Mesenchymal stem cell (in vitro differentiated cells and primary cell): ENCODE measurements around the gene PAX7.

ENCODE experiments used
- DNase-seq: peaks from one replicate; pipeline ENCODE4 v3.0.0-alpha.2; 2013
- H2AFZ ChIP-seq: one replicate; pipeline ENCODE4 v1.6.1; 2013; ENCODE audit warnings: low read depth, mild to moderate bottlenecking, control low read depth, inconsistent platforms, low read length, moderate library complexity
- H2AK5ac ChIP-seq: 2 replicates; pipeline ENCODE4 v1.6.1; 2013; ENCODE audit warnings: low read length, moderate library complexity, mild to moderate bottlenecking, inconsistent platforms; ENCODE audit not compliant: severe bottlenecking
- H2BK120ac ChIP-seq: one replicate; pipeline ENCODE4 v1.6.1; 2013; ENCODE audit warnings: low read depth, mild to moderate bottlenecking, inconsistent platforms, low read length, moderate library complexity
- H2BK12ac ChIP-seq, 2 experiments: one replicate each; pipeline ENCODE4 v1.6.1; 2013; ENCODE audit warnings: inconsistent platforms in 2 of 2, low read length in 2 of 2, mild to moderate bottlenecking in 2 of 2, moderate library complexity in 2 of 2, control low read depth in 1 of 2
- H2BK15ac ChIP-seq: one replicate; pipeline ENCODE4 v1.6.1; 2013; ENCODE audit warnings: mild to moderate bottlenecking, low read depth, inconsistent platforms; ENCODE audit not compliant: poor library complexity, severe bottlenecking
- H2BK5ac ChIP-seq: 2 replicates; pipeline ENCODE4 v1.6.1; 2013; ENCODE audit warnings: low read depth, mild to moderate bottlenecking, low read length, control low read depth, inconsistent platforms; ENCODE audit not compliant: poor library complexity, severe bottlenecking
- H3K14ac ChIP-seq, 2 experiments: one replicate each; pipeline ENCODE4 v1.6.1; 2013; ENCODE audit warnings: inconsistent platforms in 2 of 2, low read length in 2 of 2, control low read depth in 1 of 2, mild to moderate bottlenecking in 1 of 2, moderate library complexity in 1 of 2
- H3K18ac ChIP-seq, 2 experiments: one replicate each; pipeline ENCODE4 v1.6.1; 2013; ENCODE audit warnings: inconsistent platforms in 2 of 2, low read length in 2 of 2, control low read depth in 1 of 2, low read depth in 1 of 2, mild to moderate bottlenecking in 1 of 2
- H3K23ac ChIP-seq, 2 experiments: one replicate each; pipeline ENCODE4 v1.6.1; 2013; ENCODE audit warnings: inconsistent platforms in 2 of 2, low read length in 2 of 2, mild to moderate bottlenecking in 2 of 2, moderate library complexity in 2 of 2, control low read depth in 1 of 2
- H3K27ac ChIP-seq: 2 replicates; pipeline ENCODE4 v1.5.1; 2013; ENCODE audit warnings: mild to moderate bottlenecking, moderate library complexity, low read length, control low read depth, inconsistent platforms; ENCODE audit not compliant: poor library complexity, severe bottlenecking
- H3K27me3 ChIP-seq, 2 experiments: 2 replicates each; pipeline versions ENCODE4 v1.6.1 to v1.7.0; 2013; ENCODE audit warnings: low read length in 2 of 2, mild to moderate bottlenecking in 2 of 2, moderate library complexity in 2 of 2, control low read depth in 1 of 2, inconsistent platforms in 1 of 2; ENCODE audit not compliant: control insufficient read depth in 1 of 2, insufficient read depth in 1 of 2
- H3K36me3 ChIP-seq, 2 experiments: 2 replicates each; pipeline versions ENCODE4 v1.6.1 to v1.7.0; 2013; ENCODE audit warnings: low read length in 2 of 2, control low read depth in 1 of 2, inconsistent platforms in 1 of 2, low read depth in 1 of 2, mild to moderate bottlenecking in 1 of 2; ENCODE audit not compliant: insufficient read depth in 2 of 2, control insufficient read depth in 1 of 2
- H3K4ac ChIP-seq, 2 experiments: one replicate each; pipeline ENCODE4 v1.6.1; 2013; ENCODE audit warnings: inconsistent platforms in 2 of 2, low read length in 2 of 2, mild to moderate bottlenecking in 2 of 2, moderate library complexity in 2 of 2, control low read depth in 1 of 2, low read depth in 1 of 2
- H3K4me1 ChIP-seq: 2 replicates; pipeline ENCODE4 v1.6.1; 2013; ENCODE audit warnings: low read depth, low read length, control low read depth; ENCODE audit not compliant: control insufficient read depth, insufficient read depth
- H3K4me2 ChIP-seq: 2 replicates; pipeline ENCODE4 v1.6.1; 2013; ENCODE audit warnings: low read length, mild to moderate bottlenecking, inconsistent platforms; ENCODE audit not compliant: poor library complexity, severe bottlenecking
- H3K4me3 ChIP-seq, 2 experiments: 2 replicates each; pipeline versions ENCODE4 v1.5.1 to v1.7.0; 2013; ENCODE audit warnings: low read length in 2 of 2, mild to moderate bottlenecking in 2 of 2, control low read depth in 1 of 2, low read depth in 1 of 2; ENCODE audit not compliant: insufficient read depth in 1 of 2
- H3K79me1 ChIP-seq: replicated peaks from 2 replicates; pipeline ENCODE4 v1.6.1; 2013; ENCODE audit warnings: mild to moderate bottlenecking, control low read depth, low read length, inconsistent platforms; ENCODE audit not compliant: poor library complexity, severe bottlenecking
- H3K9ac ChIP-seq: 2 replicates; pipeline ENCODE4 v1.7.0; 2013; ENCODE audit warnings: mild to moderate bottlenecking, low read length, moderate library complexity
- H3K9me3 ChIP-seq: 2 replicates; pipeline ENCODE4 v1.7.0; 2013; ENCODE audit warnings: mild to moderate bottlenecking, low read length; ENCODE audit not compliant: control insufficient read depth
- H4K8ac ChIP-seq: one replicate; pipeline ENCODE4 v1.6.1; 2013; ENCODE audit warnings: inconsistent platforms, mild to moderate bottlenecking, low read length, moderate library complexity
- H4K91ac ChIP-seq: one replicate; pipeline ENCODE4 v1.6.1; 2013; ENCODE audit warnings: mild to moderate bottlenecking, low read length, inconsistent platforms
- WGBS: methylation state at CpG from one replicate; pipeline ENCODE4 v1.1.7; 2013; ENCODE audit warnings: mixed read lengths; 5-methylcytosine and 5-hydroxymethylcytosine counted together

PAX7 gene

DNA sequence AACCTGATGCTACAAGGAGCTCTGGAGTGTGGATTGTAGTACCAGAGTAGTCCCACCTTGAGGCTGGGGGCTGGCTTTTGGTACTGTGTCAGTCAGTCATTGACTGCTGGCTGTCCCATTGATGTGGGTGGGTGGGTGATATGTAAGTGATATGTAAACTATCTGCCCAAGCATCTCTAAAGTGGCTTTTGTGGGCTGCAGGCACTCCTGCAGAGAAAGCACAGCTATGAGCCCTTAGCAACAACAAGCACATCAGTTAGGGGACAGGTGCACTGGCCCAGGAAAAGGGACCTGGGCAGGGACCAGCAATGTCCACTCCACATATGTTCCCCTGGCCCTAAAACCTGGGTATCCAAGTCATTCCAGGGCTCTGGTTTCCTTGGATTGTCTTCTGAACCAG is 118.9 kb downstream of the PAX7 start:
- Histone ChIP-seq H3K79me1 (no peaks in the 10 kb centered on the region), H2AK5ac (no peak overlapping the region), H3K9me3 (peaks cover 9% of the 10 kb centered on the region), H2BK120ac (no peak overlapping the region), H3K14ac (no peak overlapping the region), H2AFZ (no peak overlapping the region), H3K36me3 (no peaks in the 10 kb centered on the region), H3K4me3 (no peak overlapping the region), H3K4ac (no peak overlapping the region), H4K91ac (no peak overlapping the region), H3K9ac (no peak overlapping the region), H4K8ac (no peak overlapping the region), H2BK5ac (no peak overlapping the region), H3K4me1 (no peaks in the 10 kb centered on the region), H2BK12ac (no peak overlapping the region), H3K27ac (no peak overlapping the region), H3K4me2 (no peak overlapping the region), H3K18ac (no peak overlapping the region), H2BK15ac (no peak overlapping the region), H3K27me3 (peaks cover 0 to 6% of the 10 kb centered on the region in 2 experiments), H3K23ac (no peak overlapping the region)
- DNase-seq, result no peak

- H2BK15ac ChIP-seq, result no peak overlapping the region
- no peak overlapping the region for H4K8ac ChIP-seq
- no peak overlapping the region for H3K23ac ChIP-seq
- DNase-seq, result no peak
- H2AFZ ChIP-seq, result no peak overlapping the region
- H2AK5ac ChIP-seq, result no peak overlapping the region
- H4K91ac ChIP-seq, result no peak overlapping the region
- H3K9ac ChIP-seq, result no peak overlapping the region
- no peak overlapping the region for H2BK12ac ChIP-seq
- no peak overlapping the region for H3K4me3 ChIP-seq
- no peak overlapping the region for H3K27ac ChIP-seq
- H3K4me2 ChIP-seq, result no peak overlapping the region
- 64% methylated on average over 1 of the region's 2 CpGs for WGBS
- no peak overlapping the region for H3K18ac ChIP-seq
- H3K4me1 ChIP-seq, result no peaks in the 10 kb centered on the region
- no peak overlapping the region for H3K4ac ChIP-seq
- no peak overlapping the region for H2BK5ac ChIP-seq
- no peak overlapping the region for H2BK120ac ChIP-seq
- no peaks in the 10 kb centered on the region for H3K79me1 ChIP-seq
- H3K36me3 ChIP-seq, result no peaks in the 10 kb centered on the region
- H3K27me3 ChIP-seq, result peaks cover 0 to 8% of the 10 kb centered on the region in 2 experiments
- H3K14ac ChIP-seq, result no peak overlapping the region
- peaks cover 10% of the 10 kb centered on the region for H3K9me3 ChIP-seq
Observed at GRCh38 chr1:18750600-18750999, 120.0 kb downstream of the PAX7 start.

DNA sequence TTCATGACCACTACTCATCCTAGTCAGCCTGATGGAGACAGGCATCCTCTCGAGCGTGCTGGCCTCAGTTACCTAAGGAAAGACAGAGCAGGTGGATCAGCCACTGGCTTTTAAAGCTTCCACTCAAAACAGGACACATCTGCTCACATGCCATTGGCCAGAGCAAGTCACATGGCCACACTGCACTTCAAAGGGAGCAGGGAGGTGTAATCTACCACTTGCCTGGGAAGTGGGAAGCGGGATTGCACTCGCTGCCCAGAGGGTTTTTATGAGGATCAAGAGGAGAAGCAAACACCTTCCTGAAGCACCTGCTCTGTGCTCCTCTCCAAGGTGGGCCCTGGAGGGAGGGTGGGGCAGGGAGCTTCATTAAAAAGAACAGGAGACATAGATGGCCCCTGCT is 120.8 kb downstream of the PAX7 start:
- H3K4me3 ChIP-seq, result no peak overlapping the region
- H3K79me1 ChIP-seq, result no peaks in the 10 kb centered on the region
- H3K9ac ChIP-seq, result no peak overlapping the region
- H3K18ac ChIP-seq, result no peak overlapping the region
- no peak overlapping the region for H4K91ac ChIP-seq
- H3K9me3 ChIP-seq, result peaks cover 10% of the 10 kb centered on the region
- no peak overlapping the region for H3K4me2 ChIP-seq
- H3K14ac ChIP-seq, result no peak overlapping the region
- no peak overlapping the region for H2BK15ac ChIP-seq
- H3K27me3 ChIP-seq, result peaks cover 0 to 9% of the 10 kb centered on the region in 2 experiments
- H3K4me1 ChIP-seq, result no peaks in the 10 kb centered on the region
- no peak overlapping the region for H3K23ac ChIP-seq
- H3K4ac ChIP-seq, result no peak overlapping the region
- H4K8ac ChIP-seq, result no peak overlapping the region
- no peak overlapping the region for H2AK5ac ChIP-seq
- no peak for DNase-seq
- H3K27ac ChIP-seq, result no peak overlapping the region
- H2BK120ac ChIP-seq, result no peak overlapping the region
- H2AFZ ChIP-seq, result no peak overlapping the region
- no peak overlapping the region for H2BK5ac ChIP-seq
- WGBS, result 48% methylated on average over 4 of the region's 4 CpGs
- H3K36me3 ChIP-seq, result no peaks in the 10 kb centered on the region
- H2BK12ac ChIP-seq, result no peak overlapping the region

DNA sequence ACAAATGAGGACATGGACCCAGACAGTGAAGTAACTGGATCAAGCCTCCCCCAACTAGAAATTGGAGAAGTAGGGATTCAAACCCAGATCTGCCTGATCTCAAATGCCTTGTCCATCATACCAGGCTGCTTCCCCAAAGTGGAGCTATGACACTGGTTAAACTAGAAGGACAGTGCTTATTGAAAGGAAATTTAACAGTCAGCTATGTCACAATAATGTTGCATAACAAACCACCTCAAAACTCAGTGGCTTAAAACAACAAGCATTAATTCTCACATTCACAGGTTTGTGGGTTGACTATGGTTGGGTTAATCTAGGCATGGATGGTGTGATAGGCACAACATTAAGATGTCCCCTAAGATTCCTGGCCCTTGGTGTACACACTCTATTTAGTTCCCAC is 121.8 kb downstream of the PAX7 start:
- Histone ChIP-seq H3K36me3 (no peaks in the 10 kb centered on the region), H3K4ac (no peak overlapping the region), H3K9me3 (peaks cover 10% of the 10 kb centered on the region), H3K23ac (no peak overlapping the region), H2BK120ac (no peak overlapping the region), H2BK15ac (no peak overlapping the region), H2AFZ (no peak overlapping the region), H2BK12ac (no peak overlapping the region), H3K14ac (no peak overlapping the region), H2BK5ac (no peak overlapping the region), H3K79me1 (no peaks in the 10 kb centered on the region), H3K4me2 (no peak overlapping the region), H3K27me3 (peaks cover 0 to 9% of the 10 kb centered on the region in 2 experiments), H4K8ac (no peak overlapping the region), H2AK5ac (no peak overlapping the region), H3K4me3 (no peak overlapping the region), H3K27ac (no peak overlapping the region), H3K9ac (no peak overlapping the region), H4K91ac (no peak overlapping the region), H3K18ac (no peak overlapping the region), H3K4me1 (no peaks in the 10 kb centered on the region)
- no peak for DNase-seq
